Mammary epithelial cell (primary cell): ENCODE measurements around the gene CCDC157.

Experiments used
- CTCF ChIP-seq, 2 donors: IDR thresholded peaks in 1 of 2; conservative IDR thresholded peaks in 1 of 2; 2 replicates each; pipeline ENCODE4 v1.5.1; 2011 to 2012; ENCODE audit warnings: inconsistent platforms in 2 of 2, low read length in 2 of 2, mild to moderate bottlenecking in 2 of 2, control low read depth in 1 of 2, low read depth in 1 of 2; ENCODE audit not compliant: insufficient read depth in 1 of 2; ENCODE audit errors: extremely low read depth in 1 of 2
- EZH2 ChIP-seq: IDR thresholded peaks from 2 replicates; pipeline ENCODE4 v1.6.1; 2012; ENCODE audit warnings: low read length, inconsistent platforms, borderline replicate concordance

- TF ChIP-seq CTCF (conservative IDR thresholded peaks at IDR 0.05 in 1 of 2, IDR thresholded peaks at IDR 0.05 in 1 of 2; ENCODE audit: extremely low read depth in 1 of 2, insufficient read depth in 1 of 2, low read depth in 1 of 2, low read length in 2 of 2) (no peak), EZH2 (no peak)
Measured at GRCh38 chr22:30320021-30320556, 36.7 kb upstream of the CCDC157 start.
